ENCODE data around the gene FAM170A. TPM values are rescaled to one million over a fixed set of nuclear protein-coding genes. Genes with fewer than 3 reads are reported as not detected.

FAM170A gene
- total and polyA plus RNA-seq, 2 donors (not counting 3 experiments of a cell fraction or from before 2014, with no cell fraction given): not detected

DNA sequence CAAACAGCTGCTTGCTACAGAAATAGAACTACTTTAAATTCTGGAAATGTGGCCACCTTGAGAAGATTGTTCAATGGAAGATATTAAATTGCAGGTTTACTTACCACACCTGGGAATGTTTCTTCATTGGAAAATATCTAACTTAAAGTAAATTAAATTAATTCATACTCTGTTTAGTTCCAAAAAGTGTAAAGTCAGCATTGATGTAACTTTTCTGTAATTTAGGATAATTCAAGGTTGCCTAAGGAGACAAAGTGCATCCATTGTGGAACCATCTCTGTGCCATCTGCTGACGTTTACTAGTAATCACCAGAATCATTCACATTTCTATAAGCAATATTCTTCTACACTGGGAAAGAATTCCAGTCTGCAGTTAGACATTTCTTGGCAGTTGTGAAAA is 53.0 kb downstream of the FAM170A start:
- H4K20me1 ChIP-seq (replicated peaks; ENCODE audit: control insufficient read depth, extremely low read depth, insufficient read depth, low read length): no peaks in the 10 kb centered on the region
- DNase-seq (ENCODE audit: low read depth, low spot score) (no peak), FAIRE-seq (no peak)
- H3K9ac ChIP-seq (replicated peaks; ENCODE audit: extremely low read depth, insufficient read depth, low read length): no peak overlapping the region
- dilution Hi-C loops (cut with MboI; ENCODE audit: extremely low pct_ligation_motif_present, low sequenced_read_pairs): no loop called here
- H3K4me1 ChIP-seq (ENCODE audit: control insufficient read depth, extremely low read depth, insufficient read depth, low read length): no peaks in the 10 kb centered on the region
- H3K27me3 ChIP-seq (ENCODE audit: control insufficient read depth in 2 of 2, insufficient read depth in 2 of 2, low read length in 2 of 2): no peaks in the 10 kb centered on the region
- no peak overlapping the region for H2AFZ ChIP-seq (ENCODE audit: low read depth, low read length)
- no peak overlapping the region for H3K4me2 ChIP-seq (ENCODE audit: insufficient read depth, low read length)
- ChIA-PET CTCF (no interaction called here), POLR2A (no interaction called here)
- BruUV-seq (replicated peaks): no TSS peak
- no peak overlapping the region for H3K27ac ChIP-seq (ENCODE audit: insufficient read depth, low read depth, low read length)
- TF ChIP-seq MAX (IDR thresholded peaks at IDR 0.05; ENCODE audit: insufficient read depth, insufficient read length): no peak
- TF ChIP-seq, protein P1, sequence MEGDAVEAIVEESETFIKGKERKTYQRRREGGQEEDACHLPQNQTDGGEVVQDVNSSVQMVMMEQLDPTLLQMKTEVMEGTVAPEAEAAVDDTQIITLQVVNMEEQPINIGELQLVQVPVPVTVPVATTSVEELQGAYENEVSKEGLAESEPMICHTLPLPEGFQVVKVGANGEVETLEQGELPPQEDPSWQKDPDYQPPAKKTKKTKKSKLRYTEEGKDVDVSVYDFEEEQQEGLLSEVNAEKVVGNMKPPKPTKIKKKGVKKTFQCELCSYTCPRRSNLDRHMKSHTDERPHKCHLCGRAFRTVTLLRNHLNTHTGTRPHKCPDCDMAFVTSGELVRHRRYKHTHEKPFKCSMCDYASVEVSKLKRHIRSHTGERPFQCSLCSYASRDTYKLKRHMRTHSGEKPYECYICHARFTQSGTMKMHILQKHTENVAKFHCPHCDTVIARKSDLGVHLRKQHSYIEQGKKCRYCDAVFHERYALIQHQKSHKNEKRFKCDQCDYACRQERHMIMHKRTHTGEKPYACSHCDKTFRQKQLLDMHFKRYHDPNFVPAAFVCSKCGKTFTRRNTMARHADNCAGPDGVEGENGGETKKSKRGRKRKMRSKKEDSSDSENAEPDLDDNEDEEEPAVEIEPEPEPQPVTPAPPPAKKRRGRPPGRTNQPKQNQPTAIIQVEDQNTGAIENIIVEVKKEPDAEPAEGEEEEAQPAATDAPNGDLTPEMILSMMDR (IDR thresholded peaks at IDR 0.05; ENCODE audit: extremely low read depth in 1 of 2, insufficient read depth in 1 of 2, low read depth in 1 of 2, low read length in 2 of 2): no peak
- no peaks in the 10 kb centered on the region for H3K9me1 ChIP-seq (replicated peaks; ENCODE audit: control insufficient read depth, extremely low read depth, insufficient read depth, low read length)
- no peaks in the 10 kb centered on the region for H3K79me2 ChIP-seq (ENCODE audit: control insufficient read depth, insufficient read depth, low read length)
- intact Hi-C loops (cut with micrococcal nuclease): no loop called here
- H3K9me3 ChIP-seq (replicated peaks; ENCODE audit: control insufficient read depth, insufficient read depth, low read length): peaks cover 2% of the 10 kb centered on the region
- H3K4me3 ChIP-seq (replicated peaks in 1 of 3; ENCODE audit: insufficient read depth in 1 of 3, low read depth in 1 of 3, low read length in 3 of 3): no peak overlapping the region
- no peaks in the 10 kb centered on the region for H3K36me3 ChIP-seq (ENCODE audit: control insufficient read depth in 2 of 2, extremely low read depth in 1 of 2, insufficient read depth in 2 of 2, low read length in 2 of 2)

Other genes with a start within 250 kb of the FAM170A start
- gene HSD17B4, start 177.1 kb upstream of the FAM170A start, total RNA-seq: 124 and 140 TPM in 2 replicates
- gene HSD17B4, start 177.1 kb upstream of the FAM170A start, polyA plus RNA-seq: 91.4 and 117 TPM in 2 replicates